Esophagus (tissue), 2 donors: ENCODE measurements around the gene ENOX1. TPM values are rescaled to one million over a fixed set of nuclear protein-coding genes. Genes with fewer than 3 reads are reported as not detected.
A peak's percentile ranks its signal among the peaks of the same experiment; 100 is the strongest.

Experiments used
- H3K27ac ChIP-seq, 2 donors: one replicate each; pipeline ENCODE4 v1.5.1; 2013; ENCODE audit warnings: low read depth in 2 of 2, mild to moderate bottlenecking in 2 of 2, inconsistent platforms in 1 of 2, low read length in 1 of 2, moderate library complexity in 1 of 2
- H3K27me3 ChIP-seq, 2 donors: one replicate each; pipeline ENCODE4 v1.6.1; 2013; ENCODE audit warnings: low read length in 2 of 2, control low read depth in 1 of 2, mild to moderate bottlenecking in 1 of 2; ENCODE audit not compliant: insufficient read depth in 2 of 2, control insufficient read depth in 1 of 2
- H3K36me3 ChIP-seq, 2 donors: one replicate each; pipeline ENCODE4 v1.6.1; 2013; ENCODE audit warnings: low read length in 1 of 2; ENCODE audit not compliant: control insufficient read depth in 2 of 2, insufficient read depth in 2 of 2
- H3K4me1 ChIP-seq, 2 donors: one replicate each; pipeline ENCODE4 v1.6.1; 2013; ENCODE audit warnings: low read length in 1 of 2; ENCODE audit not compliant: control insufficient read depth in 2 of 2, insufficient read depth in 2 of 2
- H3K4me3 ChIP-seq, 2 donors: one replicate each; pipeline ENCODE4 v1.5.1; 2013; ENCODE audit warnings: low read length in 2 of 2, mild to moderate bottlenecking in 2 of 2, low read depth in 1 of 2, moderate library complexity in 1 of 2
- H3K9me3 ChIP-seq, 2 donors: one replicate each; pipeline ENCODE4 v1.6.1; 2013; ENCODE audit warnings: mild to moderate bottlenecking in 2 of 2, low read depth in 1 of 2, low read length in 1 of 2, moderate library complexity in 1 of 2; ENCODE audit not compliant: control insufficient read depth in 2 of 2, insufficient read depth in 1 of 2
- WGBS, 2 donors: extraction: QIAGEN DNeasy Blood & Tissue Kit; methylation state at CpG; one replicate each; pipeline ENCODE4 v1.1.7; 2013; 5-methylcytosine and 5-hydroxymethylcytosine counted together
- polyA plus RNA-seq, 2 donors: library from polyadenylated mRNA; stranded (reverse); fragments of 200-250 nt; gene quantifications; one replicate each; pipeline ENCODE4 v1.2.3, GENCODE V29; 2013
- donor health status: healthy with polysubstance abuse.
- donor health status: Bipolar disorder and iron deficiency.

The ENOX1 gene
- polyA plus RNA-seq, 2 donors: 0.10 to 0.29 TPM

DNA sequence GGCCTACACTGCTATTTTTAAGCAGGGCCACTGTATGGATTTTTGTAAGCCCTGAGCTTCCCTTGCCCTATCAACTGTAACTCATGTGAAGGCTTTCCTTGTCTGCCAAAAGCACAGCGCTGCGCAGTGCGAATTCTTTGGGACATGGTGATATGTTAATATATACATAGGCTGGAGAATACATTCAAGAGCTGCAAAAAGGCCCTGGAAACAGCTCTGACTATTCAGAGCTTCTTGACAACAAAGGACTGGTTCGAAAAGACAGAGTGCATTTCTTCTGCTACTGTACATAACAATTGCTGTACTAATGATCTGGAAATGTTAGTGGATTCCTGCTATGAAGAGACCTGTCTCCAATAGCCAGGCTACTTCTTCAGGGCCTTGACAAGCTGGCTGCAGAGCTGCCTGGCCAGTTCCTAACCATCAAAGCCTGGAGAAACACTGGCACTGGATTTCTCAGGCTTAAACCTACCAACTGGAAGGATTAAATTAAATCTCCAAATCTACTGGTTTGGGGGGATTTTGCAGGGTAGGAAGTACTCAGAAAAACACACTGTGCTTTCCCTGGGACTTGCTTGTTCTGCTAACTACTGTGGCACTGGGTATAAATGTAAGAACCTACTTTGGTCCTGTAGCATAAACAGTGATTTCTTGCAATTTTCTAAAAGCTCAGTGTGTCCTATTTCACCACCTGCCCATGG is 516.5 kb downstream of the ENOX1 start:
- H3K27me3 ChIP-seq: no peaks in the 10 kb centered on the region
- peak overlapping the region in 1 of 2 donors; percentile 53 for H3K27ac ChIP-seq
- H3K36me3 ChIP-seq: no peaks in the 10 kb centered on the region
- H3K4me1 ChIP-seq: peaks cover 3 to 6% of the 10 kb centered on the region in 2 donors
- 69 to 73% methylated on average over 4 of the region's 4 CpGs for WGBS, 2 donors
- no peaks in the 10 kb centered on the region for H3K9me3 ChIP-seq
- H3K4me3 ChIP-seq: no peak overlapping the region

DNA sequence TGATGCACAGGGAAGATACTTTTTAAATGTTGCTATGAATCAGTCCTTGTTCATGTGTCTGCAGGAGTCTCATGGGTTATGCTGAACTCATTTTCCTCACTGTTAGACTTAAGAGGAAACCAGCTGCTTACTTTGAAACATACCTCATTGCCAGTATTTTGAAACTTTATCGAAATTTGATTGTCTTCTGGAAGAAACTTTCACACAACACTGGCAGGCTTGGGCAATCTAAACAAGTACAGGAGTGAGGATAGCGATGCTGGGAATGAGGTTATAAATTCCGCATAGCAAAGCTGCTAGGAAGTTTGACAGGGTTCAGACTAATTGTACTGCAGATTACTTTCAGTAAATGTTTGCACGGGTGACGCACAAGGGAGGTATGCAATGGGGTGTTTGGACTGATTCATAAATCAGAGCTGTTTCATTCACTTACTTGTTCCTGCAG is 517.7 kb downstream of the ENOX1 start:
- peak overlapping the region; percentile 4 to 48 for H3K27ac ChIP-seq
- no peak overlapping the region for H3K4me3 ChIP-seq
- WGBS, 2 donors: 27 to 35% methylated on average over 5 of the region's 5 CpGs
- peaks cover 3 to 6% of the 10 kb centered on the region in 2 donors for H3K4me1 ChIP-seq
- H3K9me3 ChIP-seq: no peaks in the 10 kb centered on the region
- no peaks in the 10 kb centered on the region for H3K27me3 ChIP-seq
- no peaks in the 10 kb centered on the region for H3K36me3 ChIP-seq

DNA sequence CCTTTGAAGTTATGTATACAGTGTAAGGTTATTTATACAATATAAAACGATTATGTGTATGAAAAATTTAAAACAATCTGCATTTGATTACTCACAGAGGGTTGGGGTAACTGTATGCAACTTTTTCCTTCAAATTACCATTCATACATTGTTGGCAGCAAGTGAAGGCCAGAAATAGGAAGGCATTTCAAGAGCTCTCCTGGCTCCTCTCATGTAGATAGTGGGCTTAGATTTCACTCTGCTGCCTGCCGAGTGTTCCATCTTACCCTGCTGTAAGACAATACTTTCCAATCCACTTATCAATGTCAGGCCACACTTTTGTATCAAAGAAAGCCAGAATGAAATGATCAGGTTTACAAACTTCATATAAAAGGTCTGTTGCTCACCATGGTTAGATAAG is 518.1 kb downstream of the ENOX1 start:
- H3K27me3 ChIP-seq: no peaks in the 10 kb centered on the region
- H3K4me3 ChIP-seq: no peak overlapping the region
- H3K4me1 ChIP-seq: peaks cover 3 to 6% of the 10 kb centered on the region in 2 donors
- H3K27ac ChIP-seq: peak overlapping the region; percentile 48 to 71
- H3K9me3 ChIP-seq: no peaks in the 10 kb centered on the region
- no peaks in the 10 kb centered on the region for H3K36me3 ChIP-seq
- WGBS, 2 donors: 34 to 43% methylated on average over 2 of the region's 2 CpGs

DNA sequence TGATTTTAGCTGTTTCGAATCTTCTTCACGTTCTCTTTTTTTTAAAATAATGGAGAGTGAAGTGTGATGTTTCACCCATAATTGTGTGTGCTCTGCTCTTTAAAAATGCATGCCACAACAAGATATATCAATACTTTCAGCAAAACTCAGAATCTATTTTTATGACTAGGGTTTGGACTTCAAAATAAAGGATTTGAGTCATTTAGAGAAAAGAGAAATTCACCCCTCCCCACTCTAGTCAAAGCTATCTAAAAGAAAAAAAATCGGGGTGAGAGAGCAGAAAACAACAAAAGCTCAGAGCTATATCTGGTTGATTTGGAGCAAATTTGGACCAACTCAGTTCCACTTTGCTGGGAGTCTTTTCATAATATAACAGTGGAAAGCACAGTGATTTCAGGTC is 518.9 kb downstream of the ENOX1 start:
- no peaks in the 10 kb centered on the region for H3K36me3 ChIP-seq
- WGBS, 2 donors: 72 to 75% methylated on average over 3 of the region's 3 CpGs
- no peaks in the 10 kb centered on the region for H3K27me3 ChIP-seq
- H3K4me1 ChIP-seq: peaks cover 3 to 5% of the 10 kb centered on the region in 2 donors
- H3K9me3 ChIP-seq: no peaks in the 10 kb centered on the region
- no peak overlapping the region for H3K27ac ChIP-seq
- no peak overlapping the region for H3K4me3 ChIP-seq

DNA sequence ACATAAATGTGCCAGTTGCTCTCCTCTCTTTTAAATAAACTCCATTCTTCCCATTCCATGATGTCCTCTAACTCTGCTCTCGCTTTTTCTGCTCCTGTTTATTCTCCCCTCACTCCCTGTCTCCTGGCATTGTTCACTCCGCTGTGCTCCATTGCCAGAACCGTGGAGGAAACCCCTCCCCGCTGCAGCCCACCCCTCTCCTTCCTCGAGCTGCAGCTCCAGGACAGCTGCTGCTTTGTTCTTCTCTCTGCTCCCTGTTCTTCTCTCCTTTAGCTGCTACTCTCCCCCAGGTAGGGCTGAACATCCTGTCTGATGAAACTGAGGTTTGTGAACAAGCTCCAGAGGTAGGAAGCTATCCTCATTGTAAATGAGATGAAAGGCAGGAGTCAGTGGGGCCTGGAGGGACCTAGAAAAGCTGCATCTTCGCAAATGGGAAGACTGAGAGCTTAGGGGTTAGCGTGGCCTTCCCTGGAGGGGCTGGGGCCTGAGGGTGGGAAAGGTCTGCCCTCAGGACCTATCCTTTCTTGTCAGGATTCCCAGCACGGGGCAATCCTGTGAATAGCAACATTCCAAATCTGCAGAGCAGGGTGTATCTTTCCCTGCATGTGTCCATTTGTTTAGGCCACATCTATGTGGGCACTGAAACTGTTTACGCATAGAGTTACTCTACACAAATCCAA is 519.7 kb downstream of the ENOX1 start:
- Histone ChIP-seq H3K4me1 (peaks cover 3% of the 10 kb centered on the region in 2 donors), H3K27ac (no peak overlapping the region), H3K4me3 (no peak overlapping the region), H3K36me3 (no peaks in the 10 kb centered on the region), H3K27me3 (no peaks in the 10 kb centered on the region), H3K9me3 (no peaks in the 10 kb centered on the region)
- WGBS, 2 donors: 80 to 83% methylated on average over 9 of the region's 9 CpGs

DNA sequence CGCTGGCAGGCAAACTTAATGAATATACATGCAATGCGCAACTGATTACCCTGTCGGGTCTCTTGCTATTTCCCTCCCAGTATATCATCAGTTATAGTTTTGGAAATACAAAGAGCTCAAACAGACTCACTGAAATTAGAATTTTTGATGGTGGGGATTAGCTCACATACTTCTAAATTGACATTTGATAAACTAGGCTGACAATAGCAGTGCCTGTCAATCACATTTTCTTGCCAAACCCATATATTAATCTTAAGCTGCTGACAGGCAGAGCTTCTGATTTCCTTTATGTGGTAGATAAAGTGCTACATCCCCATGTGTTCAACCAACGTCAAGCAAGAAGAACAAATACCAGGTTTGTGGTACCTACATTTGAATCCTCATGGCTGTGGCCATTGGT is 521.7 kb downstream of the ENOX1 start:
- Histone ChIP-seq H3K9me3 (no peaks in the 10 kb centered on the region), H3K27ac (no peak overlapping the region), H3K27me3 (no peaks in the 10 kb centered on the region), H3K4me3 (no peak overlapping the region), H3K36me3 (no peaks in the 10 kb centered on the region), H3K4me1 (peaks cover under 1 to 1% of the 10 kb centered on the region in 2 donors)
- WGBS, 2 donors: 59 to 70% methylated on average over 4 of the region's 4 CpGs

DNA sequence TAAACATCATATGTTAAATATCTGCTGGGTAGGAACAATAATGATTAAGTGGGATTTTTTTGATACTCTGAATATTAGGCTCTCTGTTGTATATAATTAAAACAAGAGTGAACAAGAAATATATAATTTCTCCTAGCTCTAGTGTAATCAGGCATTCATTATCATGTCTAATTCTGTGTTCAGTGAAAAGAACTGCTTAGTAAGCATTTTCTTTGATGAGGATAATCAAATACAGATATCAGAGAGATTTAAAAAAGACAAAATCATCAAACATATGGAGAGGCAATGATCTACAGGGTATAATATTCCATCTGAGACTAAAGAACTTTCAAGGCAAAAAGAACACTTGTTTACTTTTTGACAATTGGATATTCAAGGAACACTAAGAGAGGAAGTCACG is 522.3 kb downstream of the ENOX1 start:
- no peaks in the 10 kb centered on the region for H3K4me1 ChIP-seq
- H3K27me3 ChIP-seq: no peaks in the 10 kb centered on the region
- no peak overlapping the region for H3K27ac ChIP-seq
- no peak overlapping the region for H3K4me3 ChIP-seq
- no peaks in the 10 kb centered on the region for H3K9me3 ChIP-seq
- no peaks in the 10 kb centered on the region for H3K36me3 ChIP-seq
- 93 to 97% methylated on average over 1 of the region's 1 CpG for WGBS, 2 donors

DNA sequence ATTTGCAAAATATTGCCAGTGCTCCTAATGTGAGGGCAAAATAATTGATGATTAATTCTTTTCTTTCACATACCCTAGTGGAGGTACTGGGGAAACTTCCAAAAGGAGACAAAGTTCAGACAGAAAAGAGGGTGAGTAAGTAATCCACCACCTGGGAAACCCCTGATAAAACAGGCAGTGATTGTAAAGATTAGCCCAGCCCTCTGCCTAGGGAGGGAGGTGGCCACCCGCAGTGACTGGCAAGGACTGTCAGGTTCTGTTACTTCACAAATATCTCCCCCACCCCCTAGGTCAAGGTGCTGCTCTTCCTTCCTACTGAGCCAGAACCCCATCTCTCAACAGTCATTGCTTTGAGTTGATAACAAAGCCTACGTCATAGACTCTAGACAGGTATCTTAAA is 523.7 kb downstream of the ENOX1 start:
- no peaks in the 10 kb centered on the region for H3K27me3 ChIP-seq
- H3K27ac ChIP-seq: no peak overlapping the region
- no peaks in the 10 kb centered on the region for H3K4me1 ChIP-seq
- no peaks in the 10 kb centered on the region for H3K36me3 ChIP-seq
- 79 to 83% methylated on average over 2 of the region's 2 CpGs for WGBS, 2 donors
- H3K4me3 ChIP-seq: no peak overlapping the region
- no peaks in the 10 kb centered on the region for H3K9me3 ChIP-seq

DNA sequence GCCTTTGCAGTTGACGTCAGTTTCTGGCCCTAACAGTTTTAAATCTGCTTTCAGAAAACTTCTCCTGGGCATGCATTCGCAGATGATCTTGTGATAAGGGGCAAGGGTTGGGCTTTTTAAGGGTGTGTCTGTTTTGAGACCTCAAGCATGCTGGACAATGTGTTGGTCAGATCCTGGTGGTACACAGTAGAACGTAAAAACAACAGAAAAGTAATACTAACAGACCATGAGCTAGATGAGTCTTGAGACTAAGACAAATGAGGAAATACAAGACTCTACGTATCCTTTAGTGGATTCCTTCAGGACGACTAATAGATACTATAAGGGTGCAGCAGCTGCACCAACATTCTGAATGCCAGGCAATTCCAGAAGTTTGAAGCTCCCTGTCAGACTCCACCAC is 525.8 kb downstream of the ENOX1 start:
- 84% methylated on average over 5 of the region's 5 CpGs for WGBS, 2 donors
- no peaks in the 10 kb centered on the region for H3K9me3 ChIP-seq
- H3K36me3 ChIP-seq: no peaks in the 10 kb centered on the region
- no peaks in the 10 kb centered on the region for H3K27me3 ChIP-seq
- no peaks in the 10 kb centered on the region for H3K4me1 ChIP-seq
- H3K27ac ChIP-seq: no peak overlapping the region
- no peak overlapping the region for H3K4me3 ChIP-seq

DNA sequence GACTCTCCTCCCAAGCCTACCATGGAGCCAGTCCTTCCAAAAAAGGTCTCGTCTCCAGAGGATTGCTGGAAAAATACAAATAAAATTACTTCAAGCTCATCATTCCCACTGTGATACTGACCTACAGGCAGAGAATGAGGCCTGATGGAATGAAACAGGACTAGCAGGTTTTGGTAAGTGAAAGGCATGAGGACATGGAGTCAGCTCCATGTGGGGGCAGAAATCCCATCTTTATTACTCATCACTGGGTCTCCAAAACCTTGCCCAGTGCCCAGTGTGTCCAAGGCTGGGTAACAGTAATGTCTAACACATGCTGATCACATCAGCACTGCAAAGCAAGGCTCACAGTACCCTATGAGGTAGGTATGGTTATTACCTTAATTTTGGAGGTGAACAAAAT is 528.0 kb downstream of the ENOX1 start:
- no peaks in the 10 kb centered on the region for H3K36me3 ChIP-seq
- no peaks in the 10 kb centered on the region for H3K4me1 ChIP-seq
- 91 to 96% methylated on average over 1 of the region's 1 CpG for WGBS, 2 donors
- no peak overlapping the region for H3K27ac ChIP-seq
- H3K9me3 ChIP-seq: no peaks in the 10 kb centered on the region
- no peak overlapping the region for H3K4me3 ChIP-seq
- H3K27me3 ChIP-seq: no peaks in the 10 kb centered on the region
